Measurements from ENCODE around the gene STS.

The STS gene

GRCh38 chrX:7147413-7147977 lies at the start of gene STS:
Gene STS, plus strand, starts transcription at chrX:7147712. Its CDS starts 105,488 bp downstream, at chrX:7253200.
- peak; percentile 37 for DNase-seq

GRCh38 chrX:7100022-7100421 lies 47.5 kb upstream of the STS start:
- DNase-seq: no peak

- DNase-seq: no peak
These were observed 45.4 kb upstream of the STS start for GRCh38 chrX:7102119-7102518.

GRCh38 chrX:7106649-7107048 lies 40.9 kb upstream of the STS start:
- no peak for DNase-seq

GRCh38 chrX:7108030-7108429 lies 39.5 kb upstream of the STS start:
- DNase-seq: no peak

- DNase-seq: peak; percentile 14
These were observed 38.4 kb upstream of the STS start for GRCh38 chrX:7109049-7109531.

- DNase-seq: no peak
These were observed 37.4 kb upstream of the STS start for GRCh38 chrX:7109838-7110793.

GRCh38 chrX:7110821-7111276 lies 36.7 kb upstream of the STS start:
- DNase-seq: peak; percentile 37

GRCh38 chrX:7111518-7111917 lies 36.0 kb upstream of the STS start:
- DNase-seq: no peak

- DNase-seq: no peak
These were observed 35.4 kb upstream of the STS start for GRCh38 chrX:7112071-7112470.

GRCh38 chrX:7115557-7115956 lies 32.0 kb upstream of the STS start:
- DNase-seq: no peak

GRCh38 chrX:7116081-7116480 lies 31.4 kb upstream of the STS start:
- no peak for DNase-seq

- no peak for DNase-seq
These were observed 29.9 kb upstream of the STS start for GRCh38 chrX:7117587-7117986.

GRCh38 chrX:7119950-7120877 lies 27.3 kb upstream of the STS start:
- DNase-seq: no peak

GRCh38 chrX:7120878-7121219 lies 26.7 kb upstream of the STS start:
- DNase-seq: no peak

- no peak for DNase-seq
These were observed 20.5 kb upstream of the STS start for GRCh38 chrX:7127056-7127455.

- DNase-seq: no peak
These were observed 15.9 kb upstream of the STS start for GRCh38 chrX:7131621-7132020.

- DNase-seq: peak; percentile 66
These were observed 15.0 kb upstream of the STS start for GRCh38 chrX:7132335-7133049.

GRCh38 chrX:7133050-7133440 lies 14.5 kb upstream of the STS start:
- DNase-seq: no peak

GRCh38 chrX:7134981-7135380 lies 12.5 kb upstream of the STS start:
- no peak for DNase-seq

- DNase-seq: no peak
These were observed 8.1 kb upstream of the STS start for GRCh38 chrX:7139202-7140081.
